ENCODE results near the gene ADGRD1.
A peak's percentile ranks its signal among the peaks of the same experiment; 100 is the strongest.
"Not testable (repeated sequence)": the region's sequence is repeated elsewhere in the genome, so short reads cannot be mapped to it uniquely, and the experiment has no call there.

ADGRD1 gene

GRCh38 chr12:130953771-130954543, at the start of gene ADGRD1:
ADGRD1 (plus strand) TSS chr12:130953907; CDS start chr12:130954466, 559 bp downstream.
- H3K4me3 ChIP-seq (ENCODE audit: low read depth, low read length), result no peak within 1 kb of the TSS
- no peak for TF ChIP-seq CTCF (IDR thresholded peaks at IDR 0.05; ENCODE audit: borderline replicate concordance, insufficient read depth, low read depth, low read length)

GRCh38 chr12:130904064-130904463, 49.6 kb upstream of the ADGRD1 start:
- TF ChIP-seq CTCF (IDR thresholded peaks at IDR 0.05; ENCODE audit: borderline replicate concordance, insufficient read depth, low read depth, low read length), result no peak
- no peak overlapping the region for H3K4me3 ChIP-seq (ENCODE audit: low read depth, low read length)

- H3K4me3 ChIP-seq (ENCODE audit: low read depth, low read length), result not testable (repeated sequence)
Measured at GRCh38 chr12:130904936-130905455, 48.7 kb upstream of the ADGRD1 start.

- H3K4me3 ChIP-seq (ENCODE audit: low read depth, low read length), result no peak overlapping the region
- TF ChIP-seq CTCF (IDR thresholded peaks at IDR 0.05; ENCODE audit: borderline replicate concordance, insufficient read depth, low read depth, low read length), result no peak
Measured at GRCh38 chr12:130909111-130909510, 44.6 kb upstream of the ADGRD1 start.

GRCh38 chr12:130911193-130911592, 42.5 kb upstream of the ADGRD1 start:
- H3K4me3 ChIP-seq (ENCODE audit: low read depth, low read length), result no peak overlapping the region
- TF ChIP-seq CTCF (IDR thresholded peaks at IDR 0.05; ENCODE audit: borderline replicate concordance, insufficient read depth, low read depth, low read length), result no peak

- TF ChIP-seq CTCF (IDR thresholded peaks at IDR 0.05; ENCODE audit: borderline replicate concordance, insufficient read depth, low read depth, low read length), result no peak
Measured at GRCh38 chr12:130911933-130912332, 41.8 kb upstream of the ADGRD1 start.

GRCh38 chr12:130916241-130916911, 37.3 kb upstream of the ADGRD1 start:
- H3K4me3 ChIP-seq (ENCODE audit: low read depth, low read length), result no peak overlapping the region
- TF ChIP-seq CTCF (IDR thresholded peaks at IDR 0.05; ENCODE audit: borderline replicate concordance, insufficient read depth, low read depth, low read length), result peak; percentile 90

More at GRCh38 chr12:130911933-130912332, 41.8 kb upstream of the ADGRD1 start:
- H3K4me3 ChIP-seq (ENCODE audit: low read depth, low read length), result no peak overlapping the region

Measured in GM12875 (cell line).